NCI-H1092 (cell line): ENCODE data around the gene UPK3BL2.
"Not testable (repeated sequence)": the region's sequence is repeated elsewhere in the genome, so short reads cannot be mapped to it uniquely, and the experiment has no call there.

Experiments
- DNase-seq: peaks from one replicate; lab custom pipeline; 2025; lab: John Stamatoyannopoulos, UW

The UPK3BL2 gene, protein sequence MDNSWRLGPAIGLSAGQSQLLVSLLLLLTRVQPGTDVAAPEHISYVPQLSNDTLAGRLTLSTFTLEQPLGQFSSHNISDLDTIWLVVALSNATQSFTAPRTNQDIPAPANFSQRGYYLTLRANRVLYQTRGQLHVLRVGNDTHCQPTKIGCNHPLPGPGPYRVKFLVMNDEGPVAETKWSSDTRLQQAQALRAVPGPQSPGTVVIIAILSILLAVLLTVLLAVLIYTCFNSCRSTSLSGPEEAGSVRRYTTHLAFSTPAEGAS

DNA sequence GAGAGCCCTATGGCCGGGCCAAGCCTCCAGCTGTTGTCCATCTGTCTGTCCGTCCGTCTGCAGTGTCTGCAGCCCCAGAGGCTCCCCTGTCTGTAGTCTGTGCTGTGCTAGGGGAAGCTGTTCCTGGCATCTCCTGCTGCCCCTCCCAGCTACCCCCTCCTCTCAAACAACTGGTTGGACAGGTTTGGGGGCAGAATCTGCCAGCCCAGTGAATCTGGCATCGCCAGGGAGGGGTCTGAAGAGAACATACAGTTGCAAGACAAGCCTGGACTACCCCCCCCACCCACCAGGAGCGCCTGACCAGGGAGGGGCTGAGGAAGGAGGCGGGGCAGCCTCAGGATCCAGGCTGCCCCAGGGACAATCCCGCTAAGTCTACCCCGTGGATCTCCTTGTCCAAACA lies at the start of gene UPK3BL2:
Gene UPK3BL2, minus strand, starts transcription at position 101 of the 400 bp plus-strand sequence. Its CDS starts 60 bp downstream, at position 41.
- DNase-seq = not testable (repeated sequence)

DNA sequence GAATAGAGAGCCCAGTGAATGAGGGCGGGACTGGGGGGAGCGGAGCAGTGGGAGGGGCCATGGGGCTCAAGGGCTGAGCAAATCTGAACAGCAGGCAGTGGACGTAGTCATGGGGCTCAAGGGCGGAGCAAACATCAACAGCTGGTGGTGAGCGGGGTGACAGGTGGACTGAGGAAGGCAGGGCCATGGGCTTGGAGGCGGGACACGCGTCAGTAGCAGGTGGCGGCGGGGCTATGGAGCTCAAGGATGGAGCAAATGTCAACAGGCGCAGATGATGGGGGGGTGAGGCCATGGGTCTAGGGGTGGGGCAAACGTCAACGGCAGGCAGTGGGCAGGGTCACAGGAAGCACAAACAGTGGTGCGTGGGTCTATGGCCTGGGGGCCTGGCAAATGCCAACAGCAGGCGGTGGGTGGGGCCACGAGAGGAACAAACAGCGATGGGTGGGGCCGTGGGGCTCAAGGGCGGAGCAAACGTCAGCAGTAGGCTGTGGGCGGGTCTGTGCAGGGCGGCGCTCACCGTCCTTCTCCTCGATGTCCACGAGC lies 49.1 kb upstream of the UPK3BL2 start:
- DNase-seq = not testable (repeated sequence)

DNA sequence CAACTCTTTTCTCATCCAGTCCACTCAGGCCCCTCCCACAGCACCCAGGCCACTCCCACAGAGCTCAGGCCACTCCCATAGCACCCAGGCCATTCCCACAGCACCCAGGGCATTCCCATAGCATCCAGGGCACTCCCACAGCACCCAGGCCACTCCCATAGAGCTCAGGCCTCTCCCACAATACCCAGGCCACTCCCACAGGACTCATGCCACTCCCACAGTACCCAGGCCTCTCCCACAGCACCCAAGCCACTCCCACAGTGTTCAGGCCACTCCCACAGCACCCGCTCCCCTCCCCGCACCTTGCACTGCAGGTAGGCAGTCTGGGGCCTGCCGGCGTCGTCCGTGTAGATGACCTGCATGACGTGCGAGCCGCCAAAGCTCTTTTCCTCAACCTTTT lies 46.4 kb upstream of the UPK3BL2 start:
- DNase-seq = not testable (repeated sequence)

DNA sequence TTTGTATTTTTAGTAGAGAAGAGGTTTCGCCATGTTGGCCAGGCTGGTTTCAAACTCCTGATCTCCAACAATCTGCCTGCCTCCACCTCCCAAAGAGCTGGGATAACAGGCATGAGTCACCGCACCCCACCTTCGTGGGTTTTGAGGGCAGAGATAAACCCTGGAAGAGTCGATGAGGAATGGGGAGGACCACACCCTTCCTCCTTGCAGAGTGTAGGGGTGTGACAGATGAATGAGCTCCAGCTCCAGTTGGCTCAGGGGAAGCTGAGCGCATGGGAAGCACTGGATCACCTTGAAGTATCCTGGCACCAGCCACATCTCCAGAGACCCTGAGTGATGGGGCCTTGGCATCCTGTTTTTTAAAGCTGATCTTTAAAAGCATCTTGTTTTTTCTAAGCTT lies 40.0 kb upstream of the UPK3BL2 start:
- not testable (repeated sequence) for DNase-seq

DNA sequence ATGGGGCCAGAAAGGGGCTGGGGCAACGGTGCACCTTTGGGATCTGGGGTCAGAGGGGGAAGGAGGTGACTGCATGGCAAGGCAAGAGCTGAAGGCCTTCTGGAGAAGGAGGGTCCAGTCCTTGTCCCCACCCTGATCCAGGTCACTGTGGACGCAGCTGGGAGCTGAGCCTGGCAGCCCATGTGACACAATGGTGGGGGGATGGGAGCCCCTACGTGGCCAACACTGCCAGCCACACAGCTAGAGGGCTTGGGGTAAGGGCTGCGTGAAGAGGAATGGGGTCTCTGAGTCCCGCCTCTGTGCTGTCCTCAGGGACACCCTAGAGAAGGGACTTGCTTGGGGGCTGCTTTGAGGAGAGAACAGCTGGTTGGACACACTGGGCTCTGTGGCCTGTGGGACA lies 38.2 kb upstream of the UPK3BL2 start:
- DNase-seq = not testable (repeated sequence)

DNA sequence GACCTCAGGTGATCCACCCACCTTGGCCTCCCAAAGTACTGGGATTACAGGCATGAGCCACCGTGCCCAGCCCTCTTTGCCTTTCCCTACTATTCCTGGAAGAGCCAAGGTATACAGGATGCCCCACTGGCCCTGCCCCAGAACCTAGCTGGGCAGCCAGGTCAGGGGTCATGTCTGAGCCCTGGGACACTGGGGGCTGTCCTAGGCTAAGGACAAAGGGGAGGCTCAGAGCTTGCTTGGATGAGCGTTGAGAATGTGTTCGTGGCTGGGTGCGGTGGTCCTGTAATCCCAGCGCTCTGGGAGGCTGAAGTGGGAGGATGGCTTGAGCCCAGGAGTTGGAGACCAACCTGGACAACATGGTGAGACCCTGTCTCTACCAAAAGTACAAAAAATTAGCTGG lies 35.0 kb upstream of the UPK3BL2 start:
- not testable (repeated sequence) for DNase-seq

DNA sequence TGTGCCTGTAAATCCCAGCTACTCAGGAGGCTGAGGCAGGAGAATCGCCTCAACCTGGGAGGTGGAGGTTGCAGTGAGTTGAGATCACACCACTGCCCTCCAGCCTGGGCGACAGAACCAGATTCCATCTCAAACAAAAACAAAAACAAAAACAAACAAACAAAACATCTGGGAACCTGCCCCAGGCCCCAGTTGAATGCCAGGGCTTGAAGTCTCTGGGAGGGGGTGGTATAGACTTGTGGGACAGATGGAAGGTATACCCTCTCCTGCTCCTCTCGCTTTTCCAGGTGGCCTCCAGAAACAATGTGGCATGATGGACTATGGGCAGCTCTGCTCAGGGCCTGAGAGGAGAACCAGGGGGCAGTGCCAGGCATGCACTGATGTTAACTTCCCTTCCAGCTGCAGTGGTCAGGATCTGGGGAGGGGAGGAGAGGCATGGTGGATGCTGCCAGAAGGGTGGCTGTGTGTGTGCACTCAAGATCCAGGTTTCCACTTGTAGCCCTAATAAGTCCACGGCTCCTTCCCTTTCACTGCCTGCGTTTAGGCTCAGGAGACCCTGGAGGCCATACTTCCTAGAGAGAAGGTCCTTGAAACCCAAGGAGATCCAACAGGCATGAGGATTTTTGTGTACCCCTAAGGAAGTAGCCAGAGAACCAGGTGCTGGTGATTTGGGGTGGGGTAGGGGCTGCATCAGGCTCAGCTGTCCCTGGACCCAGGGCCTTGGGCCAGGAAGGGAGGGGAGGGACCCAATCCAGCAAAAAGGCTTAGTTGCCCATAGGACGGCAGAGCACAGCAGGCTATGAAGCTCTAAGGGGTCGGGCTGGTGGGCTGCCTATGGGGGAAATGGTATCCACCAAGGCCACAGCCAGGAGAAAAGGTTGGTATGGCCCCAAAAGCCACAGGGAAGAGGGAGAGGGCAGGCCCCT lies 34.1 kb upstream of the UPK3BL2 start:
- not testable (repeated sequence) for DNase-seq

DNA sequence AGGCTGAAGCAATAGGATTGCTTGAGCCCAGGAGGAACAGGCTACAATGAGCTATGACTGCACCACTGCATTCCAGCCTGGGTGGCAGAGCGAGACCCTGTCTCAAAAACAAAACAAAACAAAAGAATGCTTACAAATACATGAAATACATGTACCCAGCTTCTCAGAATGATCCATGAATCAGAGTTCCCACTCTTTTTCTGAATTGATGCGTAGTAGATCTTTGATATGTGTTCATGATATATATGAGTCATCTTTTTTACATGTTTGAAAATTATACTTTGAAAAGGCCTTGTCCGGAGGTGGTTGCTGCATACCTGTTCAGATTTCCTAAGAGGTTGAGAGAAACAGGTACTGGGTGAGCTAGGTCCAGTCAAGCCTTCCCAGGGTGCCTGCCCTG lies 32.9 kb upstream of the UPK3BL2 start:
- DNase-seq = not testable (repeated sequence)

DNA sequence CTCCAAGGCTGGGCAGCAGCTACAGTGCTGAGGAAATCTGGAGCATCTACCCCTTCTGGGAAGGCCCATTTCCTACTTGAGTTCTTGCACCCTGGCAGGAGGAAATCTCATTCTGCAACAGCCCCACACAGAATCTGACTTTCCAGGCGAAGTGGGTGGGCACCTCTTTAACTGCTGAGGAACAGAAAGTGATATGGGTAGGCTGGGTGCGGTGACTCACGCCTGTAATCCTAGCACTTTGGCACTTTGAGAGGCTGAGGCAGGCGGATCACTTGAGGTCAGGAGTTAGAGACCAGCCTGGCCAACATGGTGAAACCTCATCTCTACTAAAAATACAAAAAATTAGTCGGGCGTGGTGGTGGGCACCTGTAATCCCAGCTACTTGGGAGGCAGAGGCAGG lies 31.1 kb upstream of the UPK3BL2 start:
- not testable (repeated sequence) for DNase-seq

DNA sequence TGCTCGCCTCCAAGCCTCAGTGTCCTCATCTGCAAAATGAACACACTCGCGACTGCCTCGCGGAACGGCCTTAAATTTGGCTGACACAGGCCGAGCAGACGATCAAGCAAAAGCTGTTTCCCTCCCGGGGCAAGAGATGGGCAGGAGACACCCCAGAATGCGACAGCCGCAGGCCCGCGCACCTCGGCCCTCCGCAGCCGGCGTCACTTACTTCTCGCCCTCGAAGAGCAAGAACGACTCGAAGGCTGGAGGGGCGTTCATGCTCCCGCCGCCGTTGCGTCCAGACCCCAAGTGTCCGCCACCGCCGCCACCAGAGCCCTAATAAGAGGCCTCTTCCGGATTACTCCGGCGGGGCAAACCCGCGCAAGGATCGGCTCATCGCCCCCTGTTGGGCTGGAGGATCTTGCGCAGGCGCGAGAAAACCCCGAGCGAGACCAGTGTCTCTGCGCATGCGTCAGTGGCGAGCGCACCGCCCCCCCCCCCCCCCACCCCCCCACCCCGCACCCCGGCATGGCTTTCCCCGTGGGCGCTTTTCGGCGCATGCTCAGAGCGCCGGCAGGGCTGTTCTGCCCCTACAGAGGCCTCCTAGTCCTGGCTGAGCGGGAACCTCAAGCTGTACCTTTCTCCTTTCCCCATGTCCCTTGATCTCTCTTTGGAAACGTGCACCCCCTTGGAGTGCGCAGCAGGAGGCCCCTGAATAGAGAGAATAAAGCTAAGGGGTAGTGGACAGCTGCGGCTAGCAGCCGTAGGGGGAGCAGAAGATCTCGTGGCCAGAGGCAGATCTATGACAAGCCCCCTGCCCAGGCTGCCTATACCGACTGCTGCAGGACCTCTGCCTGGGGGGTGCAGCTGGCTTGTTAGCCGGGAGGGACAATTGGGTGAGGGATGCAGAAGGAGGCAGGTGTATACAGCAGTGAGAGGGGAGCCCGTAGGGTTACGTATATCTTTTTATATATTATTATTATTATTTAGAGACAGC lies 29.1 kb upstream of the UPK3BL2 start, which contains the start of gene POLR2J3:
Gene POLR2J3, minus strand, starts transcription at position 323 of the 979 bp plus-strand sequence. Its CDS starts 62 bp downstream, at position 261.
- DNase-seq = not testable (repeated sequence)

DNA sequence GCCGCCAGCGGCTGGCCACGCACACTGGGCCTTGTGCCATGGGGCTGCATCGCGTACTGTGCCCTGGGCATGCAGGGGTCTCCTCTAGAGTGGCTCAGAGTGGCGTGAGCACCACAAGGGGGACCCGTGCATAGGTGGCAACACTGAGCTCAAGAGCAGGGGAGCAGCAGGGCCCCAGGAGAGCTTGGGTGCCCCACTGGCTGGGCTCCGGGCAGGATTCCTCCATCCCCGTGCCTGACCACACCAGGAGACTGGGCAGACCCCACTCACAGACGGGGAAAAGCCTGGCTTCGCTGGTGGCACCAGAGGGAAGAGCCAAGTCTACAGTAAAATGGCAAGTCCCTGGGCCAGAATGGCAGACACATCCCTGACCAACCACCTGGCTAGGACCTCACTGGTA lies 25.1 kb upstream of the UPK3BL2 start:
- DNase-seq = not testable (repeated sequence)

DNA sequence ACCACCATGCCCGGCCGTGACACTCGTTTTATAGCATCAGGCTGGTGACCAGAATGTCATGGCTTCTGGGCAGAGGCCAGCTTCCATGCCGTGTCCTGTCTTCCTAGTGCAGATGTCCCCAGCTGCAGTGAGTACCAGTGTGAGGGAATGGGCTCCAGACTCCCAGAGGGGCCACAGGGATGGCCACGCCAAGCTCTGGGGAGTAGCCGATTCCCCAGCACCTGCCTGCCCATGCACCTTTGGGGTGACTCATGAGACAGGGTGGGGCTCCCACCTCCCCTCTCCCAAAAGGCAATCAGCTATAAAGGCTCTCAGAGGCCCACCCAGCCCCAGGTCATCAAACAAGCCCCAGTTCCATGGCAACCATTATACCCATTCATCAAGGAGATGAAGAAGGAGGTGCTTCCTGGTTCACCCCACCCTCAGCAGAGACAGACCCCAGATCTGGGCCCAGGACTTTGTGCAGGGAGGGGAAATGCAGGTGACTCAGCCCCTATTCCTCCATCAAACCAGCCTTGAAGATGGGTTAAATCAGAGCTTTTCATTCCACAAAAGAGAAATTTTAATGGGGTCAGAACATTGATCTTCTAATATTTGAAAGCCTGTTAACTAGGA lies 7.4 kb upstream of the UPK3BL2 start, which contains the start of gene SPDYE2:
Gene SPDYE2, plus strand, starts transcription at position 419 of the 615 bp plus-strand sequence. CDS start 2,030 bp downstream, outside the sequence.
- not testable (repeated sequence) for DNase-seq

DNA sequence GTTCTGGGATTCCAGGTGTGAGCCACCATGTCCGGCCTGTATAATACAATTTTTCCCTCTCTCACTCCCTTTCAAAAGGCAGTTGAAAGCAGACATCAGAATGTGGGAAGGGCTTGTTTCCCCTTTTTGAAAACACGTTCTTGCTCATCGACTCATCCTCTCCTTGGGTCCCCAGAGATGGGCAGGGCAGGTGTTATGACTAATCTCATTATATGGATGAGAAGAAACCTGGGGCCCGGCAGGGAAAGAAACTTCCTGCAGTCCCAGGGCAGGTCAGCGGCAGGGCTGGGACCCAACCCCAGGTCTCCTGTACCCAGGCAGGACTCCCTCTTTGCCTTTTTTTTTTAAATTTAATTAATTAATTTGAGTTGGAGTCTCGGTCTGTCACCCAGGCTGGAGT lies 2.9 kb upstream of the UPK3BL2 start:
- DNase-seq = not testable (repeated sequence)

DNA sequence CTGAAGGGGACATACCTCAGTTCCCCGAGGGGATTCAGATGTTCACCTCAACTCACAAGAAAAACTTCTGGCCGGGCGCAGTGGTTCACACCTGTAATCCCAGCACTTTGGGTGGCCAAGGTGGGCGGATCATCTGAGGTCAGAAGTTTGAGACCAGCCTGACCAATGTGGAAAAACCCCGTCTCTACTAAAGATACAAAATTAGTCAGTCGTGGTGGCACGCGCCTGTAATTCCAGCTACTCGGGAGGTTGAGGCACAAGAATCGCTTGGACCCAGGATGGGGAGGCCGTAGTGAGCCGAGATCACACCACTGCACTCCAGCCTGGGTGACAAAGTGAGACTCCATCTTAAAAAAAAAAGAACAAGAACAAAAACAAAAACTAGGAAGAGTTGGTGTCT lies 1.8 kb upstream of the UPK3BL2 start:
- DNase-seq = not testable (repeated sequence)

DNA sequence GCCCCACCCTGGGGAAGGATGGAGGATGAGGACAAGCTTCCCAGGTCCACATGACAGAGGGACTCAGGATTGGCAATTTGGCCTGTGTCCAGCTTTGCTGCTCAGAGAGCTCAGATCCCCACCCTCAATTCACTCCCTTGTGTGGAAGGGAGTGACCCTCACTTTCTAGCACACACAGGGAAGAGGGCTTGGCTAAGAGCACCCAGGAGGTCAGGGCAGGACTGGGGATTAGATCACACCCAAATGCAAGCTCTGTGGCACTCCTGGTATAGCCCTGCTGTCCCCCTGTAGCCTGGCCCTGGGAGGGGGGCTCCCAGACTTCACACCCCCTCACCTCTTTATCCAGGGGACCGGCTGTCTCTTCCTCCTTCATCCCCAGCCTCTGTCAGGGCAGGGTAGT lies 876 bp upstream of the UPK3BL2 start:
- DNase-seq = not testable (repeated sequence)

DNA sequence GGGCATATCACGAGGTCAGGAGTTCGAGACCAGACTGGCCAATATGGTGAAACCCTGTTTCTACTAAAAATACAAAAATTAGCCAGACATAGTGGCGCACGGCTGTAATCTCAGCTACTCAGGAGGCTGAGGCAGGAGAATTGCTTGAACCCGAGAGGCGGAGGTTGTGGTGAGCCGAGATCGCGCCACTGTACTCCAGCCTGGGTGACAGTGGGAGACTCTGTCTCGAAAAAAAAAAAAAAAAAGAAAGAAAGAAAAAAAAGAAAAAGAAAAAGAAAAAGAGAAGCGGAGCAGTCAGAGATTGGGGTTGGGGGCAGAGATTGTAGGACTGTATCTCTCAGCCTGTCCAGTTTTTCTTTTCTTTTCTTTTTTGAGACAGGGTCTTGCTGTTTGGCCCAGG lies 725 bp downstream of the UPK3BL2 start:
- DNase-seq = not testable (repeated sequence)

DNA sequence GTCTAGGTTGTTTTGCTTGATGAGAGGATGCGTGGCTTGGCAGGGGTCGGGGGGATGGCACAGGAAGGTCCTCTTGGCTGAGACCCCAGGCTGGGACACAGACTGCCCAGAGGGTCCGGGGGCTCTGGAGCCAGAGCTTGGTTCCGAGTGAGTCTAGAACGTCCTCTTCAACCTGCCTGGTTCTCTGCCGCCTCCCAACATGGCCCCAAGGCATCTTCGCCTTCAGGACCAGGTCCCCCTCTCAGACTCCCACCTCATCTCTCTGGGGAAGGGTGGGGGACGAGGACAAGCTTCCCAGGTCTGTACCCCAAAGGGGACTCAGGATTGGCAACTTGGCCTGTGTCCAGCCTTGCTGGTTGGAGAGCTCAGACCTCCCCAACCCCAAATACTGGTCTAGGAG lies 1.4 kb downstream of the UPK3BL2 start:
- not testable (repeated sequence) for DNase-seq

DNA sequence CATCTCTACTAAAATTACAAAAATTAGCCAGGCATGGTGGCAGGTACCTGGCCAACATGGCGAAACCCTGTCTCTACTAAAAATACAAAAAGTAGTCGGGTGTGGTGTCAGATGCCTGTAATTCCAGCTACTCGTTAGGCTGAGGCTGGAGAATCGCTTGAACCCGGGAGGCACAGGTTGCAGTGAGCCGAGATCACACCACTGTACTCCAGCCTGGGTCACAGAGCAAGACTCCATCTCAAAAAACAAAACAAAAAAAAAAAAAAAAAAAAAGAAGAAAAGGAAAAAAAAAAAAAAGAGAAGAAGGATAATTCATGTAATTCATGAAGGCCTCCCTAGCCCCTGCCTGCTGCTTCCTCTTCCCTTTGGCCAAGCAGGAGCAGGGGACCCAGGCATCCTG lies 2.9 kb downstream of the UPK3BL2 start:
- DNase-seq = not testable (repeated sequence)

DNA sequence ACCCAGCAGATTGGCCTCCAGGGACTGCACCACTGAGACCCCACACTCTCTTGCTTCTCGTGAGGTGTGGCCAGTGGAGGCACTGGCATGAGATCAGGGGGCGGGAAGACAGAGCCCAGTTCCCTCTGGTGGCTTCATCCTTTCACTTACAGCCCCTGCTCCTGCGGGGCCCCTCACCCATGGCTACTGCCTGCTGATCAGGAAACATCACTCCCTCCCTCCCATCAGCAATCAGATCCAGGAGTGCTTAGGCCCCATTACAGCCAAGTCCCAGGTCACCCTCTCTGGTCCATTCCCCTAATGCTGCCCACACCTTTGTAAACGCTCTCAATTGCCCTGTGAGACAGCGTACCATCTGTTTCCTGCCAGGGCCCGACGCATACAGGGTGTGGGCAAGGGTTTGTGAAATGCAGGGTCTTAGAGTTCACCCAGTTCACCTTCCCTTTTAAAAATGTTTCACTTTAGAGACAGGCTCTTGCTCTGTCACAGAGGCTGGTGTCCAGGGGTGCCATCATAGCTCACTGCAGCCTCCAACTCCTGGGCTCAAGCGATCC lies 8.4 kb downstream of the UPK3BL2 start:
- not testable (repeated sequence) for DNase-seq

DNA sequence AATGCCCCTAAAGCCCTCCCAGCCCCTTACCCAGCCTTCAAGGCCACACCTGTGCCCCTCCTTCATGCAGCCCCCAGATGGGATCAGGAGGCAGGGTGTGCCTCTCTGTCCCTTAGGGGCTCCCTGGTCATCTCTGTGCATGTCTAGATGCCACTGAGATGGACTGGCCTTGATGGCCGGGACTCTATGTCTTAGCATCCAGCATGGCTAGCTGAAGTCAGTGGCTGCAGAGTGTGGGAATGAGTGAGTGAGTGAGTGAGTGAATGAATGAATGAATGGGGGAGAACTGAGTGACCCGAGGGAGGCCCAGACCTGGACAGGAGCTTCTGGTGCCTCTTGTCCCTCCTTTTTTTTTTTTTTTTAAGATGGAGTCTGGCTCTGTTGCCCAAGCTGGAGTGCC lies 11.4 kb downstream of the UPK3BL2 start:
- not testable (repeated sequence) for DNase-seq
